Panc1 (cell line): Measurements from ENCODE around the gene MYO1E. TPM values are rescaled to one million over a fixed set of nuclear protein-coding genes. Genes with fewer than 3 reads are reported as not detected.
A peak's percentile ranks its signal among the peaks of the same experiment; 100 is the strongest.

Experiments used
- ATAC-seq: fragments of 200-7000 bp; cut with Tn5 transposase; 2 replicates; pipeline ENCODE4 v1.9.1; 2020; ENCODE audit warnings: mild to moderate bottlenecking, moderate library complexity
- BruUV-seq: library from RNA; stranded (reverse); fragments of 400-500 nt; replicated peaks from 2 replicates; lab custom pipeline; 2021; lab: Mats Ljungman, UMichigan
- CTCF ChIA-PET: fragments of 300-600 bp; sonication (Branson Sonifier 250); formaldehyde crosslinking; loops from one replicate; lab custom pipeline; 2022; ENCODE audit warnings: antibody characterized with exemption; lab: Charles Lee
- POLR2A ChIA-PET: fragments of 300-600 bp; sonication (Branson Sonifier 250); formaldehyde crosslinking; loops from one replicate; lab custom pipeline; 2022; ENCODE audit warnings: antibody characterized with exemption; lab: Charles Lee
- DNase-seq: peaks from one replicate; pipeline ENCODE4 v3.0.0-alpha.2; 2010; ENCODE audit warnings: low read depth, low spot score
- H3K27ac ChIP-seq: 2 replicates; pipeline ENCODE4 v1.5.1; 2011; ENCODE audit warnings: mild to moderate bottlenecking, low read length, inconsistent platforms
- H3K27me3 ChIP-seq: fragments of 200-500 bp; sonication (Bioruptor generic); 2 replicates; pipeline ENCODE4 v1.6.0; 2014; ENCODE audit warnings: low read length, inconsistent platforms; ENCODE audit not compliant: control insufficient read depth, insufficient read depth
- H3K36me3 ChIP-seq: fragments of 200-500 bp; sonication (Bioruptor generic); 2 replicates; pipeline ENCODE4 v1.5.1; 2014; ENCODE audit warnings: inconsistent platforms, mild to moderate bottlenecking, low read length, moderate library complexity; ENCODE audit not compliant: control insufficient read depth, insufficient read depth
- H3K4me1 ChIP-seq: 2 replicates; pipeline ENCODE4 v1.5.1; 2011; ENCODE audit warnings: inconsistent platforms, mild to moderate bottlenecking, low read length, moderate library complexity; ENCODE audit not compliant: control insufficient read depth, insufficient read depth
- H3K4me3 ChIP-seq, 2 experiments: 2 replicates each; pipeline ENCODE4 v1.5.1; 2011 to 2012; ENCODE audit warnings: low read depth in 2 of 2, low read length in 2 of 2, mild to moderate bottlenecking in 2 of 2, inconsistent platforms in 1 of 2, moderate library complexity in 1 of 2
- H3K9me3 ChIP-seq: fragments of 200-500 bp; sonication (Bioruptor generic); 2 replicates; pipeline ENCODE4 v1.5.1; 2014; ENCODE audit warnings: low read depth, mild to moderate bottlenecking, inconsistent platforms, low read length, moderate library complexity; ENCODE audit not compliant: control insufficient read depth, insufficient read depth
- CTCF ChIP-seq: fragments of 450-650 bp; IDR thresholded peaks from 2 replicates; pipeline ENCODE4 v1.5.1; 2017; ENCODE audit warnings: mild to moderate bottlenecking
- POLR2AphosphoS5 ChIP-seq: IDR thresholded peaks from 2 replicates; pipeline ENCODE4 v1.6.1; 2012; ENCODE audit warnings: mild to moderate bottlenecking, low read depth, low read length, moderate library complexity
- REST ChIP-seq, 2 experiments: IDR thresholded peaks; 2 replicates each; pipeline ENCODE4 v1.6.1; 2011 to 2012; ENCODE audit warnings: low read depth in 2 of 2, control low read depth in 1 of 2, low read length in 1 of 2, mild to moderate bottlenecking in 1 of 2, moderate library complexity in 1 of 2; ENCODE audit not compliant: insufficient read depth in 1 of 2
- SIN3A ChIP-seq: IDR thresholded peaks from 2 replicates; pipeline ENCODE4 v1.6.1; 2012; ENCODE audit warnings: low read depth, mild to moderate bottlenecking, low read length, moderate library complexity, borderline replicate concordance; ENCODE audit not compliant: insufficient read depth
- TCF7L2 ChIP-seq: IDR thresholded peaks from 2 replicates; pipeline ENCODE4 v1.6.1; 2011; ENCODE audit warnings: mild to moderate bottlenecking, low read depth, low read length, inconsistent platforms
- in situ Hi-C: cut with HindIII; loops from 2 replicates; pipeline ENCODE4 v1.10.0; 2016; ENCODE audit warnings: low sequenced_read_pairs, low pct_unique_long_range_greater_than_20kb
- intact Hi-C: fragments of 100-400 bp; cut with micrococcal nuclease; formaldehyde crosslinking; loops from one replicate; pipeline ENCODE4 v1.10.0; 2022; ENCODE audit not compliant: unreplicated experiment
- total RNA-seq: library from RNA; stranded (reverse); gene quantifications from one replicate; pipeline ENCODE4 v1.2.1, GENCODE V29; 2021; ENCODE audit not compliant: unreplicated experiment

The MYO1E gene
- total RNA-seq, 1 experiment from 2014 or later = 161 TPM

GRCh38 chr15:59307165-59307537 is 65.5 kb downstream of the MYO1E start:
- ChIA-PET POLR2A (interaction anchor here (0.6 kb wide), 1 partner anchor 221 kb away, joined by 4 read pairs; no protein-coding TSS in a partner anchor), CTCF (interaction anchor here (0.6 to 0.8 kb wide), 2 partner anchors 51 to 341 kb away, joined by 3 read pairs; no protein-coding TSS in a partner anchor)
- peak; percentile 52 for TF ChIP-seq TCF7L2
- TF ChIP-seq CTCF = no peak
- DNase-seq (no peak), ATAC-seq (peak; percentile 37)
- intact Hi-C loops = no loop called here
- Histone ChIP-seq H3K4me1 (peaks cover 52% of the 10 kb centered on the region), H3K36me3 (no peaks in the 10 kb centered on the region), H3K27ac (peak overlapping the region; percentile 32), H3K9me3 (no peaks in the 10 kb centered on the region), H3K27me3 (no peaks in the 10 kb centered on the region), H3K4me3 (no peak overlapping the region)
- in situ Hi-C loops = no loop called here
- no TSS peak for BruUV-seq

GRCh38 chr15:59306520-59307164 is 66.0 kb downstream of the MYO1E start:
- intact Hi-C loops = no loop called here
- POLR2A ChIA-PET = no interaction called here
- CTCF ChIA-PET = interaction anchor here (0.6 to 0.8 kb wide), 2 partner anchors 51 to 341 kb away, joined by 3 read pairs; no protein-coding TSS in a partner anchor
- ATAC-seq (peak; percentile 31; the same call in 1 of the 2 replicates), DNase-seq (no peak)
- H3K27ac ChIP-seq = peak overlapping the region; percentile 32
- H3K27me3 ChIP-seq = no peaks in the 10 kb centered on the region
- no peaks in the 10 kb centered on the region for H3K9me3 ChIP-seq
- H3K4me3 ChIP-seq = no peak overlapping the region
- no TSS peak for BruUV-seq
- TF ChIP-seq REST (IDR thresholded peaks at IDR 0.05; ENCODE audit: insufficient read depth in 1 of 2, low read depth in 2 of 2, low read length in 1 of 2) (no peak), TCF7L2 (peak; percentile 90), SIN3A (no peak), POLR2AphosphoS5 (no peak)
- in situ Hi-C loops = no loop called here
- no peaks in the 10 kb centered on the region for H3K36me3 ChIP-seq
- H3K4me1 ChIP-seq = peaks cover 53% of the 10 kb centered on the region

DNA sequence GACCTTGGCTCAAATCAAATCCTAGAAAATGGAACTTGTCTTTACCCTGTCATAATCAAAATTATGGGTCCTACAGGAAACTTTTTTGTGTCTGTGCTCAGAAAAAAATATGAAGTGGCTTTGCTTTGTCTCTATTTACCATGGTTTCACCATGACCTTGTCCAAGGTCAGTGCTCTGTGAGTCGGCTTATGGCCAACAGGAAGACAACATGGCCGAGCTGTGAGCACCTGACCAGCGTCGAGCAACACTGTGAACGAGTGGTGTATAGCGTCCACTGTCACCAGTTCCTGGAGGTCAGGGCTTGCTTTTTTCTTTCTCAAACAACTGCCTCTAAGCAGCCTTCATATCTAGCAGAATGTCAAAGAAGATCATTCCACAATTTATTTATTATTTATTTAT is 67.9 kb downstream of the MYO1E start:
- Histone ChIP-seq H3K9me3 (no peaks in the 10 kb centered on the region), H3K27ac (peak overlapping the region; percentile 74), H3K4me3 (no peak overlapping the region), H3K36me3 (no peaks in the 10 kb centered on the region), H3K27me3 (no peaks in the 10 kb centered on the region), H3K4me1 (peaks cover 71% of the 10 kb centered on the region)
- DNase-seq (no peak), ATAC-seq (no peak)
- in situ Hi-C loops (no loop called here), intact Hi-C loops (no loop called here)
- TF ChIP-seq POLR2AphosphoS5 (no peak), CTCF (no peak), SIN3A (no peak), TCF7L2 (no peak), REST (IDR thresholded peaks at IDR 0.05; ENCODE audit: insufficient read depth in 1 of 2, low read depth in 2 of 2, low read length in 1 of 2) (no peak)
- ChIA-PET CTCF (interaction anchor here (0.6 kb wide), 1 partner anchor 33 kb away, joined by 5 read pairs; no protein-coding TSS in a partner anchor), POLR2A (interaction anchor here (1.5 kb wide), 1 partner anchor 9 kb away, joined by 3 read pairs; no protein-coding TSS in a partner anchor)
- no TSS peak for BruUV-seq
